ENCODE measurements around the gene C19orf25.
A peak's percentile ranks its signal among the peaks of the same experiment; 100 is the strongest.

C19orf25 gene

DNA sequence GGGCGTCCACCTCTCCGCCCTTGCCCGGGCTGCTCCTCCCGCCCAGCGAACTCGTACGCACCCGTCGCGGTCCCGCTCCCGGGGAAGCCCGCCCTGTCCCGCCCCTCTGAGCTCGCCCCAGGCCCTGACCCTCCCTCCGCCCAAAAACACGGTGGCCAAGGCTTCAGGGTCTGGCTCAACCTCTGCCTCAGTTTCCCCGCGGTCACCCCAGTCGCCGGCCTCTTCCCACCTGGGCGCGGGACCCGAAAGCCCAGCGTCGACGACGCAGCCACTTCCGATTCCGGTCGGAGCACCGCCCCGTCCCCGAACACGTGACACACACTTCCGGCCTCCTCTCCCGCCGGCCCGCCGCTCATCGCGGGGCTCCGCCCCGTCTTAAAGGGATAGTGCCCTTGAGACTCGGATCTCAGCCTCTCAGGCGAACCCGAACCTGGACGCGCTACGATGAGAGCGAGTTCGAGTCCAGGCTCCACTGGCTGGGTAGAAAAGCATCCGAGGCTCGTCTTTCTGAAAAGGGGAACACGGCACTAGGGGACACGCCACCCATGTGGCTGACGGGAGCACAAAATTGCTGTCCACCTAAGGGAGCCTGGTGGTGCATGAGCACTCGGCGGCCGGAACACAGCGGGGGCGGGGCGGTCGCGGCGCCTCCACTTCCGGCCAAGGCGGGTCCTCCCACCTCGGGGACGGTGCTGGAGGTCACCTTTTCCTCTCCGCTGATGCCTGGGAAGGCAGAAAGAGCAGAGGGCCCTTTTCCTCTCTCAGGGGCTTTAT, at the start of gene C19orf25:
Gene C19orf25, minus strand, starts transcription at position 282 of the 774 bp plus-strand sequence. CDS start 312 bp downstream, outside the sequence.
- Mint-ChIP-seq H3K4me3 (peak within 1 kb of the TSS; percentile 99), H3K9me3 (no peaks in the 10 kb centered on the region)

DNA sequence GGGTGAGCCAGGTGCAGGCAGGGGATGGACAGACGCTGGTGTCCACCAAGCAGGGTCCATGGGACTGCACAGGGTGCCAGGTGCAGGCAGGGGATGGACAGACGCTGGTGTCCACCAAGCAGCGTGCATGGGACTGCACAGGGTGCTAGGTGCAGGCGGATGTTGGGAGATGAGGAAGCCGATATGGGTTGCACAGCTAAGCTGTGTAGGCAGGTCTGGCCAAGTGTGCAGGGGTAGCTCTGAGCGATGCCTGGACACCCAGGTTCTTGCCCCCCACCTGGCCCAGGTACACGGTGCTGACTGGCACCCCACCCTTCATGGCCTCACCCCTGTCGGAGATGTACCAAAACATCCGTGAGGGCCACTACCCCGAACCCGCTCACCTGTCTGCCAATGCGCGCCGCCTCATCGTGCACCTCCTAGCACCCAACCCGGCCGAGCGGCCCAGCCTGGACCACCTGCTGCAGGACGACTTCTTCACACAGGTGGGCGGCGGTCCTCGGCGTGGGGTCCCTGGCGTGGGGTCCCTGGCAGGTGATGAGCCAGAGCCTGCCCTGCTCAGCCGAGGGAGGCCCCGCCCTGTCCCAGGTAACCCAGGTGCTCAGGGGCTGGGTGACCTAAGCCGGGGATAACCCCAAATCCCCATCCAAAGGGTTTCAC, 48.8 kb upstream of the C19orf25 start:
- peaks cover 3% of the 10 kb centered on the region for H3K4me1 Mint-ChIP-seq (ENCODE audit: low read depth)
- no peaks in the 10 kb centered on the region for H3K36me3 Mint-ChIP-seq (ENCODE audit: low read depth)
- no peak overlapping the region for H3K4me3 Mint-ChIP-seq
- no peaks in the 10 kb centered on the region for H3K9me3 Mint-ChIP-seq
- H3K27me3 Mint-ChIP-seq (ENCODE audit: low read depth) = peaks cover 20% of the 10 kb centered on the region
- DNase-seq (ENCODE audit: low spot score) = no peak
- H3K27ac Mint-ChIP-seq = no peak overlapping the region

More for the DNA sequence above, at the start of gene C19orf25:
- DNase-seq (ENCODE audit: low spot score) = peak; percentile 92
- peaks cover 8% of the 10 kb centered on the region for H3K4me1 Mint-ChIP-seq (ENCODE audit: low read depth)
- H3K36me3 Mint-ChIP-seq (ENCODE audit: low read depth) = peaks cover 6% of the 10 kb centered on the region
- no peaks in the 10 kb centered on the region for H3K27me3 Mint-ChIP-seq (ENCODE audit: low read depth)
- peak within 1 kb of the TSS; percentile 98 for H3K27ac Mint-ChIP-seq

DNA sequence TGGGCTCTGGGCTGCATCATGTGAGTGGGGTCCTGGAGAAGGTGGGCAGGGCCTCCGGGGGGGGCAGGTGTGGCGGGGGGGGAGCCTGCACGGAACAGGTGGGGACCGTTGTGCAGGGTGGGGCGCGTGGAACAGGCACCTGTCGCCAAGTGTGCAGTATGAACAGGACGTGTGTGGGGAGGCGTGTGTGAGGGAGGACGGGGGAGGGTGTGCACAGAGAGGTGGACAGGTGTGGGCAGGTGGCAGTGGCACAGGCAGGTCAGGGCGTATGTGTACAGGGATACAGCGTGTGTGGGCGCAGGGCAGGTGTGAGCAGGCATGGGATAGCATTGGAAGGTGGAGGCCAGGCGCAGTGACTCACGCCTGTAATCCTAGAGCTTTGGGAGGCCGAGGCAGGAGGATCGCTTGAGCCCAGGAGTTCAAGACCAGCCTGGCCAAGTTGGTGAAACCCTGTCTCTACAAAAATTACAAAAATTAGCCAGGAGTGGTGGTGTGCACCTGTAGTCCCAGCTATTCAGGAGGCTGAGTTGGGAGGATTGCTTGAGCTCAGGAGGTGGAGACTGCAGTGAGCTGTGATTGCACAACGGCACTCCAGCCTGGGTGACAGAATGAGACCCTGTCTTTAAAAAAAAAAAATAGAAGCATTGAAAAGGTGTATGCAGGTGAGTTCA, 48.1 kb upstream of the C19orf25 start:
- H3K27ac Mint-ChIP-seq = no peak overlapping the region
- H3K4me3 Mint-ChIP-seq = no peak overlapping the region
- H3K9me3 Mint-ChIP-seq = no peaks in the 10 kb centered on the region
- H3K27me3 Mint-ChIP-seq (ENCODE audit: low read depth) = peaks cover 22% of the 10 kb centered on the region
- H3K4me1 Mint-ChIP-seq (ENCODE audit: low read depth) = peaks cover 3% of the 10 kb centered on the region
- no peaks in the 10 kb centered on the region for H3K36me3 Mint-ChIP-seq (ENCODE audit: low read depth)
- DNase-seq (ENCODE audit: low spot score) = no peak

DNA sequence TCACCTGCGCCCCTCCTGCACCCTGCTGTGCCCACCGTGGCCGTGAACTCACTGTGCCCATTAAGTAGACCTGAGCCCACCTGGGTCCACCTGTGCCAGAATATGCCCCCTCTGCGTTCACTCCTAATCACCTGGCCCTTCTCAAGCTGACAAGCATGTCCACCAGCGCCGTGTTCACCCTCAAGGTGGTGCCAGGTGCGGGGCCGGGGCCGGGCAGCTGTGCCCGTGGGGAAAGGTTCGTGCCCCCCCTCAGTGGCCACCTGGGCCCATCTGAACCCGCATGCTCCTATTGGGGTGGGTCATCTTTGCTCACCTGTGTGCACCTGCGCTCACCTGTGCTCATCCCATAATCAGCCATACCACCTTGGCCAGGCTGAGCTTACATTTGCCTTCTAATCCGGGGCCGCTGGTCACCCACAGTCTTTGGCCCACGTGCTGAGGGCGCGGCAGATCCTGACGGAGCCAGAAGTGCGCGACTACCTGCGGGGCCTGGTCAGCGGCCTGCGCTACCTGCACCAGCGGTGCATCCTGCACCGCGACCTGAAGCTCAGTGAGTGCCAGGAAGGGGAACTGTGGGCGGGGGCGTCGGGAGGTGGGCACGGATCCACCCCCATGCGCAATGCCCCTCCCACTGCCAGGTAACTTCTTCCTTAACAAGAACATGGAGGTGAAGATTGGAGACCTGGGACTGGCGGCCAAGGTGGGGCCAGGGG, 47.2 kb upstream of the C19orf25 start:
- peaks cover 22% of the 10 kb centered on the region for H3K27me3 Mint-ChIP-seq (ENCODE audit: low read depth)
- H3K9me3 Mint-ChIP-seq = no peaks in the 10 kb centered on the region
- no peak overlapping the region for H3K27ac Mint-ChIP-seq
- H3K36me3 Mint-ChIP-seq (ENCODE audit: low read depth) = no peaks in the 10 kb centered on the region
- H3K4me3 Mint-ChIP-seq = no peak overlapping the region
- no peak for DNase-seq (ENCODE audit: low spot score)
- H3K4me1 Mint-ChIP-seq (ENCODE audit: low read depth) = peaks cover 3% of the 10 kb centered on the region

DNA sequence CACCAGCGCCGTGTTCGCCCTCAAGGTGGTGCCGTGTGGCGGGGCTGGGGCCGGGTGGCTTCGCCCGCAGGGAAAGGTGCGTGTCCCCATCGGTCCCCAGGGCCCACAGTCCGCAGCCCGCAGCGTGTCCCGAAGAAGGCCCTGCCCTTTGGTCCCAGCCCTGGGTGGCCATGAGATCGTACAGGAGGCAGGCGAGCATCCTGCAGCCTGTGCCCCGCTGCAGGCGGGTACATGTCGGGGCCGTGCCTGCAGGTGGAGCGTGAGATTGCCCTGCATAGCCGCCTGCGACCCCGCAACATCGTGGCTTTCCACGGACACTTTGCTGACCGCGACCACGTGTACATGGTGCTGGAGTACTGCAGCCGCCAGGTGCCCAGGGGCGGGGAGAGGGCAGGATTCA, 46.3 kb upstream of the C19orf25 start:
- no peak overlapping the region for H3K27ac Mint-ChIP-seq
- H3K4me1 Mint-ChIP-seq (ENCODE audit: low read depth) = peaks cover 3% of the 10 kb centered on the region
- no peaks in the 10 kb centered on the region for H3K36me3 Mint-ChIP-seq (ENCODE audit: low read depth)
- H3K9me3 Mint-ChIP-seq = no peaks in the 10 kb centered on the region
- DNase-seq (ENCODE audit: low spot score) = no peak
- no peak overlapping the region for H3K4me3 Mint-ChIP-seq
- H3K27me3 Mint-ChIP-seq (ENCODE audit: low read depth) = peaks cover 22% of the 10 kb centered on the region

DNA sequence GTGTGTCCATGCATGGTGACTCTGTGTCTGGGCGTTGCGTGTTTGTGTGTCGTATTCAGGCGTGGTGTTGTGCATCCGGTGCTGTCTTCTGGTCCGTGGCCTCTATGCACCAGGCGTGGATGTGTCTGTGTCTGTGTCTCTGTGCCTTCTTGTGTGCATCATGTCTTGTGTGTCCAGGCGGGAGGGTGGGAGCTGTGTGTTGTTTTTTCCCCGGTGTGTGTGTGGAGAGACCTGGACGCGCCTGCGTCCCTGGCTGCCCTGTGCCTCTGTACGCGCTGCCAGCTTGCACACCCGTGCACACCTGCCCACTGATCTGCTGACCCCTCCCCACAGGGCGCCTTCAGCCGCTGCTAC, 45.9 kb upstream of the C19orf25 start:
- Mint-ChIP-seq H3K27ac (no peak overlapping the region), H3K4me1 (ENCODE audit: low read depth) (peaks cover 3% of the 10 kb centered on the region), H3K27me3 (ENCODE audit: low read depth) (peaks cover 22% of the 10 kb centered on the region), H3K36me3 (ENCODE audit: low read depth) (no peaks in the 10 kb centered on the region), H3K9me3 (no peaks in the 10 kb centered on the region), H3K4me3 (no peak overlapping the region)
- DNase-seq (ENCODE audit: low spot score) = no peak

DNA sequence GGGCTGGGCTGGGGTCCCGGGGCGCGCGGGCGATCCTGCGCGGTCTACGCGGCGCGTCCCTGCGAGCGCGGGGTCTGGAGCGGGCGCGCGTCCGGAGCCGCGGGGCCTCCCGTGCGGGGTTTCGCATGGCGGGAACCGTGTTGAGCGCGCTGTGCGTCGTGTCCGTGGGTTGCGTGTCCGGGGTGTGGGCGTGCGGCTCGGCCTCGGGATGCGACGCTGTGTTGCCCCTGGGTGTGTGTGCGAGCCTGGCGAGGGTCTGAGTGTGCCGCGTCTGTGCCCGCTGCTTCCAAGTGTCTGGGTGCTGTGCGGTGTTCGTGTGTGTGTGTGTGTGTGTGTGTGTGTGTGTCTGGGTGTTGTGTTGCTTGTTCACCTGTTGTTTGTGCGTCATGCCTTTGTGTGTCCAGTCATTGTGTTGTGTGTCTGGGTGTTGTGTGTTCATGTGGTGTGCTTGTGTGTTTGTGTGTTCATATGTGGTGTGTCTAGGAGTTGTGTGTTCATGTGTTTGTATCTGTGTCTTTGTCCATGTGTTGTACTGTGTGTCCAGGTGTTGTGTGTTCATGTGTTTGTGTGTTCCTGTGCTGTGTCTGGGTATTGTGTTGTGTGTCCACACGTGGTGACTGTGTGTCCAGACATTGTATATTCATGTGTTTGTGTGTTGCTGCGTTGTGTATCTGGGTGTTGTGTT, 45.4 kb upstream of the C19orf25 start:
- Mint-ChIP-seq H3K4me1 (ENCODE audit: low read depth) (peaks cover 3% of the 10 kb centered on the region), H3K4me3 (no peak overlapping the region), H3K27ac (no peak overlapping the region), H3K9me3 (no peaks in the 10 kb centered on the region), H3K36me3 (ENCODE audit: low read depth) (no peaks in the 10 kb centered on the region), H3K27me3 (ENCODE audit: low read depth) (peaks cover 22% of the 10 kb centered on the region)
- no peak for DNase-seq (ENCODE audit: low spot score)

DNA sequence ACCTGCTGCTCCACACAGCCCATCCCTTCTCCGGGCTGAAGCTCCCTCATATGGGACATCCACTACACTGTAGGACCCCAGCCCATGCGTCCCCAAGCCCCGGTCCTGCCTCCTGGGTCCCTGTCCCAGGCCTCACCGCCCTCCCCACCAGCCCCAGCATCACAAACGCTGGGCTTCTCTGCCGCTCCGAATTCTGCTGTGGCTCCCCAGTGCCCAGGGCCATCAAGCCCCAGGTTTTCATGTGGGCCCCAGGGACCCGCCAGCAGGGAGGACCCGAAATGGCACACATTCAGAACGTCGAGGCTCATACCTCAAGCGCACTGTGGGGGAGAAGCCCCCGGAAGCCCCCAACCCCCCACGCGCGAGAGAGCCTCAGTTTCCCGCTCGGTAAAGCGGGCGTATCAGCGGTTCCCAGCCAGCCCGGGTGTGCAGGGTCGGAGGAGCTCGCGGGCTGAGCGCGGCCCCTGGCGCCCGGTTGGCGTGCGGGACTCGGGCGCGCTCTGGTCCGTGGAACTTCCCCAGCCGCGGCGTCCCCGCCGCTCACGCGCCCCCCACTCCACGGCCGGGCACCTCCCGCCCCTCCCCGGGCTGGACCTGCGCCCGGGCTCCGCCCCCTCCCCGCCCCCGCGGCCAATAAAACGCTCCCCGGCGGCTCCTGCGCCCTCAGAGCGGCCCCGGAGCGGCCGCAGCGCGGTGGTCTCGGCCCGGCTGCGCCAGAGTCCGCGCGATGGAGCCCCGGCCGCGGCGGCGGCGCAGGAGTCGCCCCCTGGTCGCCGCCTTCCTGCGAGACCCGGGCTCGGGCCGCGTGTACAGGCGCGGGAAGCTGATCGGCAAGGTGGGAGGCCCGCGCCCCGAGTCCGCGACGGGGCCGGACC, 44.6 kb upstream of the C19orf25 start, which contains the start of gene PLK5:
Gene PLK5, plus strand, starts transcription at position 666 of the 875 bp plus-strand sequence. CDS start 2,920 bp downstream, outside the sequence.
- H3K27ac Mint-ChIP-seq = no peak within 1 kb of the TSS
- peaks cover 3% of the 10 kb centered on the region for H3K4me1 Mint-ChIP-seq (ENCODE audit: low read depth)
- no peaks in the 10 kb centered on the region for H3K36me3 Mint-ChIP-seq (ENCODE audit: low read depth)
- H3K4me3 Mint-ChIP-seq = no peak within 1 kb of the TSS
- DNase-seq (ENCODE audit: low spot score) = no peak
- H3K27me3 Mint-ChIP-seq (ENCODE audit: low read depth) = peaks cover 22% of the 10 kb centered on the region
- H3K9me3 Mint-ChIP-seq = no peaks in the 10 kb centered on the region

DNA sequence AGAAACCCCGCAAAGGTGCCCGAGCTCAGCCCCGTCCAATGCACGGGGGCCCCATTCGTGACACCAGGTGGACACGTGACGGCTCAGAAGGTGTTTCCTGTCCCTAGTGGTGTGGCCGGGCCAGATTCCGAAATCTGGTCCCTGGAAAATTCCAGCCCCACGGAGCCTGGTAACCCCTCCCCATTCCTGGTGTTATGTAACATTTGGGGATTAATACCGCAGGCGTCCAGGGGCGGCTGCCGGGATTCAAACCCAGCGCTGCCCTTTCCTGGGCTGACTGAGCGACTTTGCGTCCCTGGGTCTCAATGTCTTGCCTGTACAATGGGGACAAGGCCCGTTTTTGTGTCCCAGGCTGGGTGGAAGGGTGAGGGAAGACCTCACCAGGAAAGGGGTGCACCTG, 43.8 kb upstream of the C19orf25 start:
- Mint-ChIP-seq H3K27me3 (ENCODE audit: low read depth) (peaks cover 22% of the 10 kb centered on the region), H3K27ac (no peak overlapping the region), H3K36me3 (ENCODE audit: low read depth) (no peaks in the 10 kb centered on the region), H3K4me3 (no peak overlapping the region), H3K4me1 (ENCODE audit: low read depth) (peaks cover 3% of the 10 kb centered on the region), H3K9me3 (no peaks in the 10 kb centered on the region)
- no peak for DNase-seq (ENCODE audit: low spot score)

DNA sequence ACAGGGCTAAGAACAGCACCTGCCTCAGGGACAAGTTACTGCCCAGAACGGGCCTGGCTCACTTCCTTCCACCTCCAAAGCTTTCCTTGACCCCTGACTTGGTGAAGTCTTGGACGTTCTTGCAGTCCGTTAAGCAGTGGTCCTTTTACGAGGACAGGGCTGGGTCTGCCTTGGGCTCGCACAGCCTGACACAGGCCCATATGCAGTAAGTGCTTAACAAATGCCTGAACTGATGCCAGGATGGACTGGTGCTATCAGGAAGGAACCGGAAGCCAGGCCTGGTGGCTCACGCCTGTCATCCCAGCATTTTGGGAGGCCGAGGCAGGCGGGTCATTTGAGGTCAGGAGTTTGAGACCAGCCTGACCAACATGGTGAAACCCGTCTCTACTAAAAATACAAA, 43.0 kb upstream of the C19orf25 start:
- no peak overlapping the region for H3K4me3 Mint-ChIP-seq
- no peak overlapping the region for H3K27ac Mint-ChIP-seq
- no peak for DNase-seq (ENCODE audit: low spot score)
- H3K4me1 Mint-ChIP-seq (ENCODE audit: low read depth) = peaks cover 3% of the 10 kb centered on the region
- H3K9me3 Mint-ChIP-seq = no peaks in the 10 kb centered on the region
- no peaks in the 10 kb centered on the region for H3K36me3 Mint-ChIP-seq (ENCODE audit: low read depth)
- H3K27me3 Mint-ChIP-seq (ENCODE audit: low read depth) = peaks cover 22% of the 10 kb centered on the region

DNA sequence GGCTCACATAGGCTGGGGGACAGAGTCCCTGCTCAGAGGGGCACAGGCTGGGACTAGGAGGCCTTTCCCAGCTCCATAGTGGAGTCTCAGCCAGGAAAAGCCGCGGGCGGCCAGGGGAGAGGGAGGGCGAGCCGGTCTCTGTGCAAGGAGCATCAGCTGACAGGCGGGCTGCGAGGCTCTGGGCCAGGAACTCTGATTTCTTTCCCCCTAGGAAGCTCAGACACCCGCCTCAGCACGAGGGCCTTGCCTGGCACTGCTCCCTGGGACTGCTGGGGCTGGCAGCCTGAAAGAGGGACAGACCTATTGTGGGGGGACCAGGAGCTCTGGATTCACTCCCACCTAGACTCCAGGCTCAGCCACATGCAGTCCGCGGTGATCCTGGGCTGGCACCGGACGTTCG, 42.6 kb upstream of the C19orf25 start:
- peaks cover 24% of the 10 kb centered on the region for H3K27me3 Mint-ChIP-seq (ENCODE audit: low read depth)
- no peak for DNase-seq (ENCODE audit: low spot score)
- no peak overlapping the region for H3K27ac Mint-ChIP-seq
- no peaks in the 10 kb centered on the region for H3K9me3 Mint-ChIP-seq
- H3K36me3 Mint-ChIP-seq (ENCODE audit: low read depth) = no peaks in the 10 kb centered on the region
- H3K4me3 Mint-ChIP-seq = no peak overlapping the region
- peaks cover 3% of the 10 kb centered on the region for H3K4me1 Mint-ChIP-seq (ENCODE audit: low read depth)

DNA sequence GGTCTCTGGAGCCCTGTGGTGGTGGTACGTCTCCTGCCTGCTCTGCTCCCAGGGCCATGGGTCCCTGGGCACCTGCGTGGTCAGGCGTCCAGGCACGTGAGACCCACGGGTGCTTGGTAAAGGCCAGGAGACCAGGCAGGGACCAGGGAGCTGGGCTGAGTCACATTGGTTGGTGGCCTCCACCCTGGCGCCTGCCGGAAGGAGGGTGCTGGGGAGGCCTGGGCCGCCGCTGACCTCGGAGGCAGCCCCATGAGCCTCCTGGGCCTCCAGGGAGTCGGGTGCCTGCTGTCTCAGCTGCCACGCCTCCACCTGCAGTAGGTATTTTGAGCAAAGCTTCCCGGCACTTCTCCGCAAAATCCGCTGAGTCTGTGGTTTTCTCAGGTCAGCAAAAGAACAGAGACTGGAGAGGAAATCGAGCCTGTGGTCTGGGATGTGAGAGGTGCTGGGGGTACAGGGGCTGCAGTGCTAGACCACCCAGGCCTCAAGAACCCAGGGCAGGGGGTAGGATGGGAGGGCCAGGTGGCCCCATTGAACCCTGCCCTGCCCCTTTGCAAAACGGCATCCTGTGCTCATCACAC, 41.3 kb upstream of the C19orf25 start:
- Mint-ChIP-seq H3K27me3 (ENCODE audit: low read depth) (peaks cover 21% of the 10 kb centered on the region), H3K27ac (no peak overlapping the region), H3K4me1 (ENCODE audit: low read depth) (peaks cover 3% of the 10 kb centered on the region), H3K9me3 (no peaks in the 10 kb centered on the region), H3K4me3 (no peak overlapping the region), H3K36me3 (ENCODE audit: low read depth) (no peaks in the 10 kb centered on the region)
- no peak for DNase-seq (ENCODE audit: low spot score)

Data from T-helper 2 cell treated with Interferon-gamma antibody and Interleukin-4, amounts not matched to agents 5 μg/mL and 100 μg/mL, for 36 hours (primary cell).